NT2/D1 (cell line): ENCODE data around the gene CASQ2.
A peak's percentile ranks its signal among the peaks of the same experiment; 100 is the strongest.

ENCODE experiments used
- DNase-seq: peaks from one replicate; pipeline ENCODE4 v3.0.0-alpha.2; 2011; ENCODE audit warnings: low read depth, low spot score
- H3K27me3 ChIP-seq: 2 replicates; pipeline ENCODE4 v1.6.0; 2011; ENCODE audit warnings: mild to moderate bottlenecking; ENCODE audit not compliant: insufficient read length, insufficient read depth
- H3K36me3 ChIP-seq: 2 replicates; pipeline ENCODE4 v1.6.1; 2011; ENCODE audit warnings: mild to moderate bottlenecking, low read length, mixed read lengths; ENCODE audit not compliant: insufficient read depth, insufficient read length
- H3K4me1 ChIP-seq: 2 replicates; pipeline ENCODE4 v1.5.1; 2011; ENCODE audit not compliant: insufficient read depth, insufficient read length
- H3K4me3 ChIP-seq: 2 replicates; pipeline ENCODE4 v1.5.1; 2011; ENCODE audit warnings: low read depth; ENCODE audit not compliant: insufficient read length
- H3K9ac ChIP-seq: 2 replicates; pipeline ENCODE4 v1.6.0; 2011; ENCODE audit warnings: low read depth; ENCODE audit not compliant: insufficient read length
- H3K9me3 ChIP-seq: 2 replicates; pipeline ENCODE4 v1.5.1; 2011; ENCODE audit warnings: mild to moderate bottlenecking, low read length; ENCODE audit not compliant: insufficient read depth
- SUZ12 ChIP-seq: IDR thresholded peaks from 2 replicates; pipeline ENCODE4 v1.6.1; 2011; ENCODE audit not compliant: insufficient read length, insufficient read depth; ENCODE audit errors: extremely low read depth
- YY1 ChIP-seq: IDR thresholded peaks from 2 replicates; pipeline ENCODE4 v1.6.1; 2011; ENCODE audit not compliant: insufficient read length, insufficient read depth
- ZNF274 ChIP-seq: IDR thresholded peaks from 2 replicates; pipeline ENCODE4 v1.6.1; 2011; ENCODE audit warnings: mild to moderate bottlenecking, low read depth, low read length

The CASQ2 gene

GRCh38 chr1:115794976-115795639, 26.6 kb upstream of the CASQ2 start:
- no peaks in the 10 kb centered on the region for H3K36me3 ChIP-seq
- no peak overlapping the region for H3K9ac ChIP-seq
- no peak for DNase-seq
- no peaks in the 10 kb centered on the region for H3K4me1 ChIP-seq
- no peak overlapping the region for H3K4me3 ChIP-seq
- no peak for TF ChIP-seq YY1
- TF ChIP-seq ZNF274: no peak
- no peak for TF ChIP-seq SUZ12
- no peaks in the 10 kb centered on the region for H3K9me3 ChIP-seq
- H3K27me3 ChIP-seq: no peaks in the 10 kb centered on the region

- no peak for DNase-seq
- H3K9ac ChIP-seq: no peak overlapping the region
- no peaks in the 10 kb centered on the region for H3K36me3 ChIP-seq
- no peaks in the 10 kb centered on the region; the same call in 1 of the 2 replicates for H3K9me3 ChIP-seq
- H3K27me3 ChIP-seq: no peaks in the 10 kb centered on the region
- no peaks in the 10 kb centered on the region for H3K4me1 ChIP-seq
- H3K4me3 ChIP-seq: no peak overlapping the region
- TF ChIP-seq ZNF274: no peak
- TF ChIP-seq SUZ12: no peak
- TF ChIP-seq YY1: no peak
Measured at GRCh38 chr1:115793162-115793561, 24.6 kb upstream of the CASQ2 start.

- Histone ChIP-seq H3K4me1 (no peaks in the 10 kb centered on the region), H3K4me3 (no peak overlapping the region), H3K27me3 (no peaks in the 10 kb centered on the region), H3K9ac (no peak overlapping the region), H3K36me3 (no peaks in the 10 kb centered on the region), H3K9me3 (peaks cover 10% of the 10 kb centered on the region; the same call in 1 of the 2 replicates)
- TF ChIP-seq SUZ12 (no peak), ZNF274 (no peak), YY1 (no peak)
- no peak for DNase-seq
Measured at GRCh38 chr1:115791816-115792215, 23.3 kb upstream of the CASQ2 start.

GRCh38 chr1:115790846-115791245, 22.3 kb upstream of the CASQ2 start:
- no peak overlapping the region for H3K4me3 ChIP-seq
- TF ChIP-seq YY1 (no peak), ZNF274 (no peak), SUZ12 (no peak)
- peaks cover 10% of the 10 kb centered on the region; the same call in 1 of the 2 replicates for H3K9me3 ChIP-seq
- no peak overlapping the region for H3K9ac ChIP-seq
- no peaks in the 10 kb centered on the region for H3K36me3 ChIP-seq
- H3K4me1 ChIP-seq: no peaks in the 10 kb centered on the region
- no peaks in the 10 kb centered on the region for H3K27me3 ChIP-seq
- DNase-seq: no peak

GRCh38 chr1:115790356-115790755, 21.8 kb upstream of the CASQ2 start:
- H3K9ac ChIP-seq: no peak overlapping the region
- no peaks in the 10 kb centered on the region for H3K27me3 ChIP-seq
- DNase-seq: no peak
- H3K4me1 ChIP-seq: no peaks in the 10 kb centered on the region
- H3K9me3 ChIP-seq: peaks cover 10% of the 10 kb centered on the region; the same call in 1 of the 2 replicates
- H3K36me3 ChIP-seq: no peaks in the 10 kb centered on the region
- no peak overlapping the region for H3K4me3 ChIP-seq
- TF ChIP-seq ZNF274 (no peak), YY1 (no peak), SUZ12 (no peak)

- H3K9me3 ChIP-seq: peaks cover 10% of the 10 kb centered on the region; the same call in 1 of the 2 replicates
- no peak for DNase-seq
- no peak overlapping the region for H3K9ac ChIP-seq
- no peaks in the 10 kb centered on the region for H3K36me3 ChIP-seq
- H3K27me3 ChIP-seq: no peaks in the 10 kb centered on the region
- no peak overlapping the region for H3K4me3 ChIP-seq
- H3K4me1 ChIP-seq: no peaks in the 10 kb centered on the region
- TF ChIP-seq YY1 (no peak), ZNF274 (no peak), SUZ12 (no peak)
Measured at GRCh38 chr1:115783311-115783710, 14.8 kb upstream of the CASQ2 start.

GRCh38 chr1:115782571-115783281, 14.2 kb upstream of the CASQ2 start:
- no peaks in the 10 kb centered on the region for H3K27me3 ChIP-seq
- no peak for TF ChIP-seq SUZ12
- no peak for TF ChIP-seq YY1
- no peak for TF ChIP-seq ZNF274
- H3K36me3 ChIP-seq: no peaks in the 10 kb centered on the region
- H3K9ac ChIP-seq: no peak overlapping the region
- no peaks in the 10 kb centered on the region for H3K4me1 ChIP-seq
- peak; percentile 67 for DNase-seq
- H3K9me3 ChIP-seq: peaks cover 6% of the 10 kb centered on the region; the same call in 1 of the 2 replicates
- no peak overlapping the region for H3K4me3 ChIP-seq
